PFSK-1 (cell line): Measurements from ENCODE around the gene SCRT2.

Source experiments
- POLR2AphosphoS5 ChIP-seq: IDR thresholded peaks from 2 replicates; pipeline ENCODE4 v1.6.1; 2012; ENCODE audit warnings: low read depth, mild to moderate bottlenecking, control low read depth, low read length, moderate library complexity
- SIN3A ChIP-seq: IDR thresholded peaks from 2 replicates; pipeline ENCODE4 v1.6.1; 2012; ENCODE audit warnings: mild to moderate bottlenecking, low read length, moderate library complexity, borderline replicate concordance; ENCODE audit not compliant: insufficient read depth

DNA sequence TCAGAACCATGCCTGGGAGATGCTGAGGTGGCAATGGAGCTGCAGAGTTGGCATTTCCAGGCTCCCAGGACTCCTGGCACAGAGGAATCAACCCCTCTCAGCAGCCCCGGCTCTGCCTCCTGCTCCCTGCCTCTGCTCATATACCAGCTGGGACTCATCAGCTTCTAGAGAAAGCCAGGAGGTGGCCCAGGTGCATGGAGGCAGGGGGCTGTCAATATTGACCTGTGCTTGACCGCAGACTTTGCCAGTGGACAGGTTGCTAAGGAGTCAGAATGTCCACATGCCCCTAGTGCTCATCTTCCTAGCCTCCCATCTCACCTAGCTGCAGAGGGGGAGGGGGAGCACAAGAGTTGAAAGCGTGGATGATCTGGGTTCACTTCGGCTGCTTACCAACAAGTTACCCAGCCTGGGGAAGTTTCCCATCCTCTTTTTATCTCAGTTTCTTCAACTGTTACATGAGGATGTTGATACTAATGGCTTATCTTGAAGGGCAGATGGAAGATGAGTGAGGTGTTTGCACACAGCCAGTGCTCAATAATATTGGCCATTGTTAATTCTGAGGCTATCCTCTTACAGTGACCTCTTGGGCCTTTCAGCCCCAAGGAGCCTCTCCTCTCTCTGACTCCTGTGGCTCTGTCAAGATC, 9.2 kb upstream of the SCRT2 start:
- TF ChIP-seq POLR2AphosphoS5 = no peak
- no peak for TF ChIP-seq SIN3A
